MM.1S (cell line): ENCODE results near the gene TIMP2.

Experiments
- DNase-seq: peaks from one replicate; pipeline ENCODE4 v3.0.0-alpha.2; 2015
- H2AFZ ChIP-seq: fragments of 300-600 bp; sonication (generic); 2 replicates; pipeline ENCODE4 v1.6.0; 2016; ENCODE audit warnings: antibody characterized with exemption, low read length
- H3F3A ChIP-seq: fragments of 300-600 bp; sonication (generic); 2 replicates; pipeline ENCODE4 v1.6.1; 2016; ENCODE audit warnings: mild to moderate bottlenecking, antibody characterized with exemption, low read length, moderate library complexity, mixed read lengths; ENCODE audit not compliant: insufficient read depth
- H3K27ac ChIP-seq: fragments of 300-600 bp; sonication (generic); 2 replicates; pipeline ENCODE4 v1.5.1; 2016; ENCODE audit warnings: mild to moderate bottlenecking, low read length
- H3K27me3 ChIP-seq: fragments of 300-600 bp; sonication (generic); replicated peaks from 2 replicates; pipeline ENCODE4 v1.6.0; 2016; ENCODE audit warnings: low read length; ENCODE audit not compliant: insufficient read depth
- H3K36me3 ChIP-seq: fragments of 300-600 bp; sonication (generic); replicated peaks from 2 replicates; pipeline ENCODE4 v1.6.1; 2016; ENCODE audit warnings: mild to moderate bottlenecking, low read length, mixed read lengths; ENCODE audit not compliant: insufficient read depth
- H3K4me1 ChIP-seq: fragments of 300-600 bp; sonication (generic); 2 replicates; pipeline ENCODE4 v1.6.1; 2016; ENCODE audit warnings: low read length, mixed read lengths
- H3K4me2 ChIP-seq: fragments of 300-600 bp; sonication (generic); 2 replicates; pipeline ENCODE4 v1.6.0; 2016; ENCODE audit warnings: low read depth, low read length
- H3K4me3 ChIP-seq: fragments of 300-600 bp; sonication (generic); 2 replicates; pipeline ENCODE4 v1.5.1; 2016; ENCODE audit warnings: low read length, mixed read lengths
- H3K79me2 ChIP-seq: fragments of 300-600 bp; sonication (generic); 2 replicates; pipeline ENCODE4 v1.6.1; 2016; ENCODE audit warnings: mixed run types, low read length, mixed read lengths
- H3K9ac ChIP-seq: fragments of 300-600 bp; sonication (generic); 2 replicates; pipeline ENCODE4 v1.6.1; 2016; ENCODE audit warnings: low read length, mixed read lengths
- H3K9me2 ChIP-seq: fragments of 300-600 bp; sonication (generic); replicated peaks from 2 replicates; pipeline ENCODE4 v1.6.1; 2016; ENCODE audit warnings: mild to moderate bottlenecking, low read length, mixed read lengths; ENCODE audit not compliant: insufficient read depth
- H3K9me3 ChIP-seq: fragments of 300-600 bp; sonication (generic); replicated peaks from 2 replicates; pipeline ENCODE4 v1.6.1; 2016; ENCODE audit warnings: mild to moderate bottlenecking, low read length, mixed read lengths; ENCODE audit not compliant: insufficient read depth
- H4K20me1 ChIP-seq: fragments of 300-600 bp; sonication (generic); 2 replicates; pipeline ENCODE4 v1.6.1; 2016; ENCODE audit warnings: mild to moderate bottlenecking, low read length, moderate library complexity, mixed read lengths; ENCODE audit not compliant: insufficient read depth
- CTCF ChIP-seq: fragments of 300-600 bp; sonication (generic); IDR thresholded peaks from 2 replicates; pipeline ENCODE4 v1.5.1; 2016; ENCODE audit warnings: antibody characterized with exemption, low read length, mixed read lengths
- EZH2 ChIP-seq: fragments of 300-600 bp; sonication (generic); optimal IDR thresholded peaks from 2 replicates; pipeline ENCODE3; 2017; ENCODE audit warnings: low read depth, mild to moderate bottlenecking, antibody characterized with exemption, low read length, mixed read lengths
- EZH2phosphoT487 ChIP-seq: fragments of 300-600 bp; sonication (generic); IDR thresholded peaks from 2 replicates; pipeline ENCODE4 v1.6.1; 2018; ENCODE audit warnings: antibody characterized with exemption, low read length

The TIMP2 gene

GRCh38 chr17:78849026-78849425 lies 76.2 kb downstream of the TIMP2 start:
- Histone ChIP-seq H3K9me2 (no peaks in the 10 kb centered on the region), H4K20me1 (no peaks in the 10 kb centered on the region), H3K27ac (no peak overlapping the region), H3K36me3 (no peaks in the 10 kb centered on the region), H3K9ac (no peak overlapping the region), H3K79me2 (no peaks in the 10 kb centered on the region), H3K27me3 (no peaks in the 10 kb centered on the region), H3K4me2 (no peak overlapping the region), H3K4me3 (no peak overlapping the region), H3K9me3 (no peaks in the 10 kb centered on the region), H3K4me1 (no peaks in the 10 kb centered on the region), H2AFZ (no peak overlapping the region), H3F3A (no peaks in the 10 kb centered on the region)
- TF ChIP-seq EZH2phosphoT487 (no peak), CTCF (no peak), EZH2 (no peak)
- DNase-seq: no peak

GRCh38 chr17:78847052-78847451 lies 78.1 kb downstream of the TIMP2 start:
- no peaks in the 10 kb centered on the region for H3K9me3 ChIP-seq
- H3K36me3 ChIP-seq: no peaks in the 10 kb centered on the region
- TF ChIP-seq CTCF (no peak), EZH2phosphoT487 (no peak), EZH2 (no peak)
- H3K27me3 ChIP-seq: no peaks in the 10 kb centered on the region
- H3K9me2 ChIP-seq: no peaks in the 10 kb centered on the region
- H3K4me3 ChIP-seq: no peak overlapping the region
- H3K27ac ChIP-seq: no peak overlapping the region
- no peak overlapping the region for H3K4me2 ChIP-seq
- DNase-seq: no peak
- H3F3A ChIP-seq: 0 out of 2 replicates have a peak, but pooled peaks cover 4% of the 10 kb centered on the region
- H4K20me1 ChIP-seq: no peaks in the 10 kb centered on the region
- no peaks in the 10 kb centered on the region for H3K79me2 ChIP-seq
- H3K4me1 ChIP-seq: peaks cover 4% of the 10 kb centered on the region; the same call in 1 of the 2 replicates
- H3K9ac ChIP-seq: no peak overlapping the region
- H2AFZ ChIP-seq: no peak overlapping the region

GRCh38 chr17:78844301-78845005 lies 80.7 kb downstream of the TIMP2 start:
- no peak for TF ChIP-seq EZH2phosphoT487
- H3K27ac ChIP-seq: no peak overlapping the region

GRCh38 chr17:78842881-78843565 lies 82.2 kb downstream of the TIMP2 start:
- peaks cover 17% of the 10 kb centered on the region for H3K4me1 ChIP-seq
- H3K27me3 ChIP-seq: no peaks in the 10 kb centered on the region
- H3K4me3 ChIP-seq: no peak overlapping the region
- no peak overlapping the region for H3K27ac ChIP-seq
- H4K20me1 ChIP-seq: 0 out of 2 replicates have a peak, but pooled peaks cover 6% of the 10 kb centered on the region
- TF ChIP-seq EZH2: no peak
- TF ChIP-seq EZH2phosphoT487: no peak
- TF ChIP-seq CTCF: peak; percentile 86
- H3K9me2 ChIP-seq: no peaks in the 10 kb centered on the region
- no peaks in the 10 kb centered on the region for H3K36me3 ChIP-seq
- peak; percentile 66 for DNase-seq
- no peak overlapping the region for H3K9ac ChIP-seq
- peaks cover 26% of the 10 kb centered on the region for H3K79me2 ChIP-seq
- H3K4me2 ChIP-seq: no peak overlapping the region
- H3K9me3 ChIP-seq: no peaks in the 10 kb centered on the region
- H3F3A ChIP-seq: peaks cover 9% of the 10 kb centered on the region; the same call in 1 of the 2 replicates
- no peak overlapping the region for H2AFZ ChIP-seq

More at GRCh38 chr17:78844301-78845005, 80.7 kb downstream of the TIMP2 start:
- Histone ChIP-seq H3F3A (peaks cover 9% of the 10 kb centered on the region; the same call in 1 of the 2 replicates), H3K9ac (no peak overlapping the region), H4K20me1 (no peaks in the 10 kb centered on the region), H3K4me1 (peaks cover 9% of the 10 kb centered on the region), H3K27me3 (no peaks in the 10 kb centered on the region), H3K4me3 (no peak overlapping the region), H3K4me2 (no peak overlapping the region), H3K36me3 (no peaks in the 10 kb centered on the region), H3K9me2 (no peaks in the 10 kb centered on the region), H3K9me3 (no peaks in the 10 kb centered on the region), H3K79me2 (peaks cover 12% of the 10 kb centered on the region), H2AFZ (no peak overlapping the region)
- no peak for DNase-seq
